ENCODE data around the gene CYB5D1.
A peak's percentile ranks its signal among the peaks of the same experiment; 100 is the strongest.

GRCh38 chr17:7857713-7858521, at the start of gene CYB5D1:
- TF ChIP-seq CTCF (IDR thresholded peaks at IDR 0.05) (no peak), POLR2A (IDR thresholded peaks at IDR 0.05) (peak in 1 of 2 donors; percentile 28)

Measured in vagina (tissue), 2 donors.